IPS-15b (cell line): ENCODE results near the gene KCNA2.

Source experiments
- H3K27me3 ChIP-seq: one replicate; pipeline ENCODE4 v1.6.1; 2013; ENCODE audit warnings: low read length; ENCODE audit not compliant: control insufficient read depth, insufficient read depth
- H3K36me3 ChIP-seq: one replicate; pipeline ENCODE4 v1.6.1; 2013; ENCODE audit warnings: low read length; ENCODE audit not compliant: control insufficient read depth, insufficient read depth
- H3K4me1 ChIP-seq: one replicate; pipeline ENCODE4 v1.6.1; 2013; ENCODE audit warnings: mild to moderate bottlenecking, low read length; ENCODE audit not compliant: control insufficient read depth, insufficient read depth
- H3K4me3 ChIP-seq: one replicate; pipeline ENCODE4 v1.5.1; 2013; ENCODE audit warnings: low read depth, low read length
- H3K9ac ChIP-seq: one replicate; pipeline ENCODE4 v1.6.1; 2013; ENCODE audit warnings: low read depth, mild to moderate bottlenecking, low read length
- H3K9me3 ChIP-seq: one replicate; pipeline ENCODE4 v1.6.1; 2013; ENCODE audit warnings: mild to moderate bottlenecking, low read length; ENCODE audit not compliant: control insufficient read depth, insufficient read depth

KCNA2 gene

GRCh38 chr1:110594456-110595352, 11.5 kb downstream of the KCNA2 start:
- Histone ChIP-seq H3K36me3 (no peaks in the 10 kb centered on the region), H3K9ac (no peak overlapping the region), H3K27me3 (peaks cover 23% of the 10 kb centered on the region), H3K4me1 (no peaks in the 10 kb centered on the region), H3K9me3 (no peaks in the 10 kb centered on the region), H3K4me3 (no peak overlapping the region)

- peaks cover 23% of the 10 kb centered on the region for H3K27me3 ChIP-seq
- H3K4me1 ChIP-seq, result no peaks in the 10 kb centered on the region
- H3K4me3 ChIP-seq, result no peak overlapping the region
- H3K36me3 ChIP-seq, result no peaks in the 10 kb centered on the region
- no peak overlapping the region for H3K9ac ChIP-seq
- H3K9me3 ChIP-seq, result no peaks in the 10 kb centered on the region
Measured at GRCh38 chr1:110593902-110594301, 12.3 kb downstream of the KCNA2 start.

- no peaks in the 10 kb centered on the region for H3K4me1 ChIP-seq
- no peaks in the 10 kb centered on the region for H3K36me3 ChIP-seq
- H3K27me3 ChIP-seq, result peaks cover 22% of the 10 kb centered on the region
- no peaks in the 10 kb centered on the region for H3K9me3 ChIP-seq
- no peak overlapping the region for H3K9ac ChIP-seq
- H3K4me3 ChIP-seq, result no peak overlapping the region
Measured at GRCh38 chr1:110591956-110592355, 14.2 kb downstream of the KCNA2 start.

GRCh38 chr1:110588991-110589390, 17.2 kb downstream of the KCNA2 start:
- no peaks in the 10 kb centered on the region for H3K36me3 ChIP-seq
- H3K9ac ChIP-seq, result no peak overlapping the region
- no peaks in the 10 kb centered on the region for H3K4me1 ChIP-seq
- H3K27me3 ChIP-seq, result peaks cover 5% of the 10 kb centered on the region
- no peak overlapping the region for H3K4me3 ChIP-seq
- no peaks in the 10 kb centered on the region for H3K9me3 ChIP-seq

GRCh38 chr1:110588486-110588885, 17.7 kb downstream of the KCNA2 start:
- Histone ChIP-seq H3K27me3 (peaks cover 5% of the 10 kb centered on the region), H3K4me1 (no peaks in the 10 kb centered on the region), H3K9ac (no peak overlapping the region), H3K9me3 (no peaks in the 10 kb centered on the region), H3K4me3 (no peak overlapping the region), H3K36me3 (no peaks in the 10 kb centered on the region)

- Histone ChIP-seq H3K9ac (no peak overlapping the region), H3K36me3 (no peaks in the 10 kb centered on the region), H3K4me3 (no peak overlapping the region), H3K9me3 (no peaks in the 10 kb centered on the region), H3K27me3 (peaks cover 5% of the 10 kb centered on the region), H3K4me1 (no peaks in the 10 kb centered on the region)
Measured at GRCh38 chr1:110587906-110588305, 18.3 kb downstream of the KCNA2 start.

GRCh38 chr1:110585481-110585880, 20.7 kb downstream of the KCNA2 start:
- H3K27me3 ChIP-seq, result peaks cover 2% of the 10 kb centered on the region
- no peaks in the 10 kb centered on the region for H3K36me3 ChIP-seq
- no peak overlapping the region for H3K4me3 ChIP-seq
- no peak overlapping the region for H3K9ac ChIP-seq
- no peaks in the 10 kb centered on the region for H3K9me3 ChIP-seq
- H3K4me1 ChIP-seq, result no peaks in the 10 kb centered on the region

DNA sequence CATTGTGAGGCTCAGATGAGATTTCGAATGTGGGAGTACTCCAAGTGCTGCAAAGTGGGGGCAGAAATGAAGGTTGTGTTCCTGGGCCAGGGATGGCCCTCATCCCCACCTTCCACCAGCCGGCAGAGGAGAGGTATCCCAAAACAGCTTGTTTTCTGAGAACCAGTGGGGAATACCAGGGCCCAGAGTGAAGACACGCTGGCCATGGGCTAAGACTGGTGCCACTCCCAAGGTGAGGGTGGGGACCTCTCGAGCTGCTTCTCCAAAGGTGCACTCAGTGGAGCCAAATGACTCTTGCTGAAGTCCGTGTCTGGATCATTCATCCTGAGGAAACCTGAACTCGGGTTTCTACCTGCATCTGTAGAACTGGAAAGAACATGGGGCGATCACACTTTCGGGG, 22.1 kb downstream of the KCNA2 start:
- H3K4me3 ChIP-seq, result no peak overlapping the region
- H3K4me1 ChIP-seq, result no peaks in the 10 kb centered on the region
- no peaks in the 10 kb centered on the region for H3K9me3 ChIP-seq
- no peak overlapping the region for H3K9ac ChIP-seq
- H3K27me3 ChIP-seq, result peaks cover 10% of the 10 kb centered on the region
- H3K36me3 ChIP-seq, result no peaks in the 10 kb centered on the region

GRCh38 chr1:110583505-110583904, 22.7 kb downstream of the KCNA2 start:
- H3K4me3 ChIP-seq, result no peak overlapping the region
- H3K4me1 ChIP-seq, result no peaks in the 10 kb centered on the region
- H3K9me3 ChIP-seq, result no peaks in the 10 kb centered on the region
- no peak overlapping the region for H3K9ac ChIP-seq
- peaks cover 9% of the 10 kb centered on the region for H3K27me3 ChIP-seq
- H3K36me3 ChIP-seq, result no peaks in the 10 kb centered on the region

- H3K9me3 ChIP-seq, result no peaks in the 10 kb centered on the region
- no peak overlapping the region for H3K9ac ChIP-seq
- H3K4me3 ChIP-seq, result no peak overlapping the region
- no peaks in the 10 kb centered on the region for H3K4me1 ChIP-seq
- peaks cover 11% of the 10 kb centered on the region for H3K27me3 ChIP-seq
- no peaks in the 10 kb centered on the region for H3K36me3 ChIP-seq
Measured at GRCh38 chr1:110582378-110582777, 23.8 kb downstream of the KCNA2 start.

DNA sequence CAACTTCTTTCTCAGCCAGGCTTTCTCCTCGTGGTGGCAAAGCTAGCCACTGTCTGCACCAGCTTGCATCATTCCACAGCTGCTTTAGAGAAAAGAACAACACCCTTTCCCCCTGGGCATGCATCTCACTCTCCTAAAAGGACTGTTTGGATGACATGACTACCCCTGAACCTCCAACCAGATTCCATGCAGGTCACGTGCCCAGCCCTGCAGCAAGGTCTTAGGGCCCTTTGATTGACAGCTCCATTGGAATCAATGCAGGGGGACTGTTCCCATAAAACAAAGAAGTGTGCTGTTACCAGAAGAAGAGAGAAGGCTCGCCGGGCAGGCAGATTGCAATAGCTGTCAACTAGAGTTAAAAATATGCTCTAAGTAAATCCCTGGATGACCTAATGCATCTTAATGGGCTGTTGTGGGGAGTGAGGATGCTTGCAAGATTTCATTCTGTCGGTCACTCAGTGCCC, 24.4 kb downstream of the KCNA2 start:
- H3K27me3 ChIP-seq, result peaks cover 17% of the 10 kb centered on the region
- H3K9me3 ChIP-seq, result no peaks in the 10 kb centered on the region
- no peaks in the 10 kb centered on the region for H3K4me1 ChIP-seq
- H3K9ac ChIP-seq, result no peak overlapping the region
- H3K4me3 ChIP-seq, result no peak overlapping the region
- no peaks in the 10 kb centered on the region for H3K36me3 ChIP-seq

DNA sequence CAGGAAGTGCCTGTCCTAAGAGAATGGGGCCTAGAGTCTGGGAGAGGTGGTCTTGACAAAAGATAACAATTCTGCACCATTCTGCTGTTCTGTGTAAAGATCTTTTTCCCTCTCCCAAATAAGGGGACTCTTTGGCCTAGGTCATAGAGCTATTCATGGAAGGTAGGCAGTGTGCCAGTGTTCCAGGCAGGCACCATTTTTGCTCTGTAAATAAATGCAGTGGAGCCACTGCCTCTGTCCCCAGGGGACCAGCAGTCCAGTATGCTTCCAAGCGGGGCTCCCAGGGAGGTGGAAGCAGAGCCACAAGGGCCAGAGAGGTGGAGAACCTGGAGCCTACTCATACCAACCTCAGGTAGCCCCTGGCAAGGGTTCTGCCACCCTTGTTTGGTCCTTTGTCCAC, 25.9 kb downstream of the KCNA2 start:
- H3K9me3 ChIP-seq, result no peaks in the 10 kb centered on the region
- H3K4me1 ChIP-seq, result no peaks in the 10 kb centered on the region
- H3K4me3 ChIP-seq, result no peak overlapping the region
- H3K27me3 ChIP-seq, result peaks cover 23% of the 10 kb centered on the region
- no peak overlapping the region for H3K9ac ChIP-seq
- H3K36me3 ChIP-seq, result no peaks in the 10 kb centered on the region
